GM21526 (cell line): ENCODE data around the gene ETV7.

ENCODE experiments used
- ATAC-seq: cut with Tn5 transposase; IDR thresholded peaks from one replicate; pipeline ENCODE4 v1.9.1; 2021; ENCODE audit warnings: moderate library complexity; ENCODE audit not compliant: unreplicated experiment, low FRiP score

Gene ETV7

DNA sequence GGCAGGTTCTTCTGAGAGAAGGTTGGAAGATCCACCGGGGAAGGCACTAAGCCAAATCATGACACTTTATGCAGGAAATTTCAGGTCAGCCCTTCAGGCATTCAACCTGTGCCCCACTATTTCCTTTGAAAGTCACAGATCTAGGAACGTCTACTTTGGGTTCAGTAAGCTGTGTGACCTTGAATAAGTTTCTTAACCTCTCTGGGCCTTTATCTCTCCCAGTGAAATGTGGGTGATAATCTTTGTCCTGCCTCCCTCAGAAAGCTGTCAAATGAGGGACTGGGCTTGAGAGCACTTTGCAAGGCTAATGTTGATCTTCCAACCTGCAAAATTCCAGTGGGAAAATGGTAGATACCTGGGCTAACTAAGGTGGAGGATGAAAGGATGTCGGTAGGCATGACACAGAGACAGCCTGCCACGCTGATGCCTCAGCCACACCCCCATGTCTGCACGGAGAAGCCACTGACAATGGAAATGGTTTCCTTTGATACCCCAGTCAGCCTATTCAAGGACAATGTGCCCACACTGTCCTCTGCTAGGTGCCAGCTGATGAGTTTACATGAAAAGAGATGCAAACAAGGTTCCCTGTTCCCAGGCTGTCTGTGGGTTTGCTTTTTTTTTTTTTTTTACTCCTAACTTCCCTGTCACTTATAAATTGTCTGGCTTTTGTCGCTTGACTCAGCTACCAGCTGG, 60.1 kb downstream of the ETV7 start:
- no peak for ATAC-seq

DNA sequence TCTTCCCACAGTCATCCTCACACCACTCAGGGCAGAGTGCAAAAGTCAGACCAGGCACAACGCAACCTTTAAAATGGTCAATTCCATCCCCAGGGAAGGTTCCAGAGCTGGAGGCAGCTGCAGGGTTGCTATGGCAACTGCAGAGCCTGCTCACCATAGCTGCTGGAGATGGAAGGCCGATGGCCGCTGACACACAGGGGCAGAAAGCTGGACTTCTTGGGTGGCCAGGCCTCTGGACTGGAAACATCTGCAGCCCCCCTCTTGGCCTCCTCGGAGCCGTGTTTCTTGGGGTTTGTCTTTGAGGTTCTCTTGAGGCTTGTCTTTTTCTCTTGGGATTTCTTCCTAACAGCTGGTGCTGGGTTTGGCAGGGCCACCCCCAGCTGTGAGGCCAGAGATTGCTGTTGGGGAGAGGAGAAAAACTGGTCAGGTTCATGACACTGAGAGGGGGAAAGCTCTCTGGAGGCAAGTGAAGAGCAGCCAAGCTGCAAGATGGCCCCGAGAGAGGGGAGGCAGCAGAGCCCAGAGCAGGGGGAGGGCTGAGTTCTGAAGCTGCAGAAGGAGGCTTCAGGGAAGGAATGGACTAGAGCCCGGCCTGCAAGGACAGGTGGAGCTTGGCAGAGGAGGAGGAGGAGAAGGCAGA, 61.0 kb downstream of the ETV7 start:
- ATAC-seq = no peak

DNA sequence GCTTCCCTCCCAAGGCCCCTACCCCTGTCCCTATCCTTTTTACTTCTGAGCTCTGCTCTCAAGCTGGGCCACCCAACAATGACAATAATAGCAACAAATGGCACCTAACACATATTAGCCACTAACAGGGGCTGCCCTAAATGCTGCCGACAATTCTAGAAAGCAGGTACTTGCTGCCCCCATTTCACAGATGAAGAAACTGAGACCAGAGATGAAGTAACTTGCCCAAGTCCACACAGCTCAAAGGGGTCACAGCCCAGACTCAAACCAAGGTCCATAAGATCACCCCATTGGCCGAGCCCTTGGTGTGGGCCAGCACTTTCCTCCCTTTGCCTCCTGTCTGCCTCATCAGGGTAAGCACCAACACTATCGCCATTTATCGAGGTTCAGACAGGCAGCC, 62.8 kb downstream of the ETV7 start:
- ATAC-seq = no peak

DNA sequence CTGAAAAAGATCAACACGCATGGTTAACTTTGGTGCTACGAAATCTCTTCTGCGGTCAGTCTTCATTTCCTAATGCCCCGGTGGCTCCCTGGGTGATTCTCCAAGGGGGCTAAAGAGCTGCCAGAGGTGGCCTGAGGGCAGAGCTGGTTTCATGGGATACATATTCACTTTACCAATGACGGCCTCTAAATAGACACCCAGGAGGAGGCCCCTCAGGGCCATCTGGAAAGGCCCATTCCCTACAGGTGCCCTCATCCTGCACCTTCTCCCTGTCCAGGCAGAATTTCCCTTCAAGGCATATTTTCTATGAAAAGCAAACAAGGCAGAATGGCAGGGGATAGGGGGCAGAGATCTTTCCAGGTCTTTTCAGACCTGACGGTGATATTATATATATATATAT, 63.3 kb downstream of the ETV7 start:
- no peak for ATAC-seq

GRCh38 chr6:36323062-36323461, 64.4 kb downstream of the ETV7 start:
- ATAC-seq = no peak

DNA sequence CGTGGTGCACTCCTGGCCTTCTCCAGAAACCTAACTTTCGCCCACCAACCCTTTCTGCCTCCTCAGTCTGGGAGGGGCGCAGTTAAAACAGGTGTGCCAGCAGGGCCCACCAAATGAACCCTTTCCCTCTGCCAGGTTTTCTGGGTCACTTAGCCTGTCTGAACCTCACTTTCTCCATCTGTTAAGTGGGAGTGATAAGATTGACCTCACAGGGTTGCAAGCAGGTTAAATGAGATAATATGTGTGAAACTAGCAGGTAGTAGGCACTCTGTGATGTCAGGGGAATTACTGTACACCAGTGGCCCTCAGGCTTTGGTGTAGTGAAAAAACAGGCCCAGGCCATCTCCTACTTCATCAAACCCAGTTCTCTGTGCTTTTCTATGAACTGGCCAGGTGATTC, 64.9 kb downstream of the ETV7 start:
- no peak for ATAC-seq

GRCh38 chr6:36320475-36320874, 67.0 kb downstream of the ETV7 start:
- ATAC-seq = no peak

GRCh38 chr6:36319821-36320220, 67.6 kb downstream of the ETV7 start:
- ATAC-seq = no peak

DNA sequence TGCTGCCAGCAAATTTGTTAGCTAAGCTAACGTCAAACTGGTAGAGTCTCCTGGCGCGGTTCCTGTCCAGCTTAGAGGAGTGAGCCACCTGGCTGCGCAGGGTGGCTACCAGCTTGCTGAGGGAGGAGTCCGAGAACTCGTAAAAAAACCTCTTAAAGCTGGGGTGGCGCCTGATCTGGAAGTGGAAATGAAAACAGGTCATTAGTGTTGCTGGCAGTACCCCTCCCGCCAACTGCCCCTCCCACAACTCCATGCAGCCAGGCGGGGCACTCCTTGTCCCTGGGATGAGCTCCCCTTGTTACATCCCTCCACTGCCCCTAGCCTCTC, 68.1 kb downstream of the ETV7 start:
- no peak for ATAC-seq

DNA sequence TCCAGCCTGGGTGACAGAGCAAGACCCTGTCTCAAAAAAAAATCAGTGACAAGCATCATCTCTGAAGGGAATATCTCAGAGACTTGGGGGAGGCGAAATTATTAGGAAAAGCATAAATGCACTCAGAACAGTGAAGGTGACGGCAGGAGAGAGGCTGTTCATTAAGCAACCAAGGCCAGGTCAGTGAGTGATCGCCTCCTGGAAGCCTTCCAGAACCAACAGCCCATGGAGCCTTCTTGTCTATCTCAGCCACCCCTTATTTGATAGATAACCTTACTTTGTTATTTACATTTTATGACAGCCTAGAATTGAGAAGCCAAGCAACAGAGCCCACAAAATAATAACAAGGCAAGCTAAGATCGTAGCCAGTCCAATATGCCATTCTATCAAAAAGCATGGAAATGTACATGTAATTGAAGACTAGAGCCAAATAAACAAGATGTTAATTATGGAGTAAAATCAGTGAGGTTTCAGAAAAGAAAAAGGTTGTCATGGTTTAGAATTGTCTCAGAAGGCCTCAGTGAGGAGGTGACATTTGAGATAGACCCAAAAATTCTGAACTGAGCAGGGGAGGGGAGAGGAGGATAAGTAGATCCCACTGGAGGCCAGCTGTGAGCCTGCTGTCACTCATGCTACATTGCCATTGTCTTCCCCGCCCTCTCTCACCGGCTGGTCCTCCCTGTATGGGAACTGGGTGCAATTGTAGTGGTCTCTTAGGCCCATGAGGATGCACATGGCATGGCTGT, 68.6 kb downstream of the ETV7 start:
- ATAC-seq = no peak

DNA sequence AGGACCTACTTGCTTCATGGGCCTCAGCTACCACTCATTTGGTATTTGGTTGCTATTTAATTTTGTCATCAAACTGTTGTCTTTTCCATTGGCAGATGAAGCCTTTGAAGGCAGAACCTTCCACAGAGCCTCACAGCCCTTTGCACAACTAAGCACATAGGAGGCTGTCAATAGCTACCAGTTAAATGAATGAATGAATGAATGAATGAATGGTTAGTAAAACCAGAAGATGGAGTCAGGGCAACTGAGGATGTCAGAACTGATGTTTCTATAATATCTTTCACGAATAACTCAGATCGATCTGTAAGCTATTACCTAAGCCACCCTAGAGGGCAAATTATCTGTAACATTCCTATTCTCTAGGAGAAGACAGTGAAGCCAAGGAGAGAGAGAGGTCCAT, 69.8 kb downstream of the ETV7 start:
- no peak for ATAC-seq
